Endodermal cell (in vitro differentiated cells): ENCODE results near the gene SMARCA1. TPM values are rescaled to one million over a fixed set of nuclear protein-coding genes. Genes with fewer than 3 reads are reported as not detected.

Experiments used
- DNase-seq: peaks from one replicate; pipeline ENCODE4 v3.0.0-alpha.2; 2017
- H3K27ac ChIP-seq: 2 replicates; pipeline ENCODE4 v1.5.1; 2013; ENCODE audit warnings: mild to moderate bottlenecking, low read depth, low read length, moderate library complexity
- H3K27me3 ChIP-seq: 2 replicates; pipeline ENCODE4 v1.6.1; 2013; ENCODE audit warnings: mild to moderate bottlenecking, low read length, moderate library complexity; ENCODE audit not compliant: insufficient read depth, control insufficient read depth, poor library complexity, severe bottlenecking
- H3K36me3 ChIP-seq: 2 replicates; pipeline ENCODE4 v1.7.0; 2013; ENCODE audit warnings: mild to moderate bottlenecking, low read length, moderate library complexity; ENCODE audit not compliant: control insufficient read depth, insufficient read depth
- H3K4me1 ChIP-seq: one replicate; pipeline ENCODE4 v1.7.0; 2013; ENCODE audit warnings: low read length; ENCODE audit not compliant: control insufficient read depth, insufficient read depth
- H3K4me3 ChIP-seq: 2 replicates; pipeline ENCODE4 v1.5.1; 2013; ENCODE audit warnings: mild to moderate bottlenecking, low read length, moderate library complexity
- H3K9ac ChIP-seq: 2 replicates; pipeline ENCODE4 v1.6.1; 2013; ENCODE audit warnings: mild to moderate bottlenecking, low read length, moderate library complexity; ENCODE audit not compliant: poor library complexity, severe bottlenecking; ENCODE audit errors: extremely low read depth
- H3K9me3 ChIP-seq: 2 replicates; pipeline ENCODE4 v1.6.1; 2013; ENCODE audit warnings: mild to moderate bottlenecking, low read length, moderate library complexity; ENCODE audit not compliant: control insufficient read depth
- H3K27ac Mint-ChIP-seq: 2 replicates; pipeline ENCODE4 v1.8.0; 2020; ENCODE audit warnings: mixed read lengths
- H3K27me3 Mint-ChIP-seq: 2 replicates; pipeline ENCODE4 v1.8.0; 2021; ENCODE audit warnings: mild to moderate bottlenecking, mixed read lengths; ENCODE audit not compliant: insufficient read depth
- H3K36me3 Mint-ChIP-seq: 2 replicates; pipeline ENCODE4 v1.8.0; 2020; ENCODE audit warnings: low read depth, mixed read lengths
- H3K4me1 Mint-ChIP-seq: 2 replicates; pipeline ENCODE4 v1.8.0; 2020; ENCODE audit warnings: mixed read lengths
- H3K4me3 Mint-ChIP-seq: 2 replicates; pipeline ENCODE4 v1.8.0; 2020; ENCODE audit warnings: mild to moderate bottlenecking, moderate library complexity, mixed read lengths
- H3K9me3 Mint-ChIP-seq: 2 replicates; pipeline ENCODE4 v1.8.0; 2020; ENCODE audit warnings: mild to moderate bottlenecking, mixed read lengths
- WGBS, 2 experiments: methylation state at CpG; one replicate each; pipeline versions ENCODE4 v1.1.5 to v1.1.7; 2013; ENCODE audit warnings: missing lambda C conversion rate in 2 of 2, mixed read lengths in 1 of 2; ENCODE audit not compliant: insufficient coverage in 1 of 2, insufficient read length in 1 of 2; 5-methylcytosine and 5-hydroxymethylcytosine counted together
- total RNA-seq, 2 donors: library from RNA; stranded (reverse); fragmentation: NEBNext Ultra II Directional in 1 of 2; extraction: Animal tissue kit (Norgen Biotek cat#: 25700) in 1 of 2; gene quantifications; 2 replicates in 1 of 2; 3 replicates in 1 of 2; pipeline ENCODE4 v1.2.1, GENCODE V29; 2021
- TF ChIP-seq, protein P1 (sequence below): fragments of 200-600 bp; sonication (generic); conservative IDR thresholded peaks from 2 replicates; pipeline ENCODE4 v1.5.0; 2021; ENCODE audit warnings: antibody characterized with exemption, mild to moderate bottlenecking

SMARCA1 gene
- total RNA-seq, 2 donors from 2014 or later = 83.3 to 146 TPM

DNA sequence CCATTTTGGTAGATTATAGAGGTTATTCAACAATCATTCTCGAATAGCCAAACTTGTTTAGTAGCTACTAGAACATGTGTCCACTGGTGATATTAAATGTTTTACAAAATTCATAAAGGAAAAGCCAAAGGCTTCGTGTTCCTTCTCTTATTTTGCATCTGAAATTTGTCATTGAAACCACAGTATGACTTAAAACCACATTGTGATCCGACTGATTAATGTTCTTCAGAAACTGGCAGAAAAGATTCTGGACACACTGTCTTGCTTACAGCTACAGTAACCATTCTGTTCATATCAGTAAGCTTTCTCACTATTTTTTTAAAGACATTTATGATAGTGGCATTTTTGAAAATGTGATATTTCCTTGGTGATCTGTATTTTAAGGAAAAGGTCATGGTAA, 2.6 kb upstream of the SMARCA1 start:
- H3K4me1 ChIP-seq = no peaks in the 10 kb centered on the region
- H3K27me3 ChIP-seq = no peaks in the 10 kb centered on the region
- no peaks in the 10 kb centered on the region for H3K9me3 Mint-ChIP-seq
- H3K9me3 ChIP-seq = no peaks in the 10 kb centered on the region
- H3K4me1 Mint-ChIP-seq = peaks cover 8% of the 10 kb centered on the region
- H3K4me3 Mint-ChIP-seq = no peak overlapping the region
- no peak for DNase-seq
- H3K4me3 ChIP-seq = no peak overlapping the region
- no peaks in the 10 kb centered on the region for H3K36me3 ChIP-seq
- 80 to 100% methylated on average over 1 to 3 of the region's 3 CpGs for WGBS, 2 experiments
- no peak overlapping the region for H3K27ac ChIP-seq
- H3K27me3 Mint-ChIP-seq = peaks cover 8% of the 10 kb centered on the region
- no peaks in the 10 kb centered on the region for H3K36me3 Mint-ChIP-seq
- TF ChIP-seq, protein P1, sequence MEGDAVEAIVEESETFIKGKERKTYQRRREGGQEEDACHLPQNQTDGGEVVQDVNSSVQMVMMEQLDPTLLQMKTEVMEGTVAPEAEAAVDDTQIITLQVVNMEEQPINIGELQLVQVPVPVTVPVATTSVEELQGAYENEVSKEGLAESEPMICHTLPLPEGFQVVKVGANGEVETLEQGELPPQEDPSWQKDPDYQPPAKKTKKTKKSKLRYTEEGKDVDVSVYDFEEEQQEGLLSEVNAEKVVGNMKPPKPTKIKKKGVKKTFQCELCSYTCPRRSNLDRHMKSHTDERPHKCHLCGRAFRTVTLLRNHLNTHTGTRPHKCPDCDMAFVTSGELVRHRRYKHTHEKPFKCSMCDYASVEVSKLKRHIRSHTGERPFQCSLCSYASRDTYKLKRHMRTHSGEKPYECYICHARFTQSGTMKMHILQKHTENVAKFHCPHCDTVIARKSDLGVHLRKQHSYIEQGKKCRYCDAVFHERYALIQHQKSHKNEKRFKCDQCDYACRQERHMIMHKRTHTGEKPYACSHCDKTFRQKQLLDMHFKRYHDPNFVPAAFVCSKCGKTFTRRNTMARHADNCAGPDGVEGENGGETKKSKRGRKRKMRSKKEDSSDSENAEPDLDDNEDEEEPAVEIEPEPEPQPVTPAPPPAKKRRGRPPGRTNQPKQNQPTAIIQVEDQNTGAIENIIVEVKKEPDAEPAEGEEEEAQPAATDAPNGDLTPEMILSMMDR = no peak
- no peak overlapping the region for H3K9ac ChIP-seq
- no peak overlapping the region for H3K27ac Mint-ChIP-seq

DNA sequence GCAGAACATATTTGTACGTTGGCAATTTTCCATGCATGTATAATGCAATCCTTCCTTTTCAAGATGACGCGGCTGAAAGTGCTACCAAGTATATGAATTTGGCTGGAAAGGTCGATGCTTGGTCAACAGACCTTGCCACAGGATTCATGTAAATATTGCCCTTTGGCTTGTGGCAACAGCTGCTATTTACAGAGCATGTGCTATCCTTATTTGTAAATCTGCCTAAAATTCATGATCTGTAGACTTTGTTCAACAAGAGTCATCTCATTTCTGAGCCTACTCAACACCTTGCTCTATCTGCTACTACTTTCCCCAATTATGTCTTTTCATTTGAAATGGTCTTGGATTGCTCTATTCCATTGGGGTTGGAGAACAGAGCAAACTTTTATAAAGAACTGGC, 1.9 kb upstream of the SMARCA1 start:
- H3K36me3 ChIP-seq = no peaks in the 10 kb centered on the region
- H3K9me3 Mint-ChIP-seq = no peaks in the 10 kb centered on the region

DNA sequence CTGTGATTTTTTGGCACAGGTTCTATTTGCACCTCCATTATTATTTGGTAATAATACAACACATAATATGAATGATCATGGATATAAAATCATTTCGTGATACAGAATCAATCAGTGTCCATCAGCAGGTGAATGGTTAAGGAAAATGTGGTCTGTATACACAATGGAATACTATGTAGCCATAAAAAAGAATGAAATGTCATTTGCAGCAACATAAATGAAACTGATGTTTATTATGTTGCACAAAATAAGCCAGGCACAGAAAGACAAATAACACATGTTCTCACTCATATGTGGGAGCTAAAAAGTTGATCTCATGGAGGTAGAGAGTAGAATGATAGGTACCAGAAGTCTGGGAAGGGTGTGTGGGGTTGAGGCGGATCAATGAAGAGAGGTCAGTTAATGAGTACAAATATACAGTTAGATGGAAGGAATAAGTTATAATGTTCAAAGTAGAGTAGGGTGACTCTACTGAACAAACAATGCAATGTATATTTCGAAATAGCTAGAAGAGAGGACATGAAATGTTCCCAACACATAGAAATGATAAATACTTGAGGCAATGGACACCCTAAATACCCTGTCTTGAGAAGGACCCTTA, 1.1 kb upstream of the SMARCA1 start:
- peaks cover 2% of the 10 kb centered on the region for H3K36me3 Mint-ChIP-seq
- WGBS, 2 experiments = 98% methylated on average over 3 of the region's 3 CpGs; no CpG with 5 or more reads in 1 of the 2 experiments
- H3K9ac ChIP-seq = no peak overlapping the region
- peaks cover 17% of the 10 kb centered on the region for H3K4me1 Mint-ChIP-seq
- H3K9me3 ChIP-seq = no peaks in the 10 kb centered on the region
- H3K9me3 Mint-ChIP-seq = no peaks in the 10 kb centered on the region
- H3K4me1 ChIP-seq = no peaks in the 10 kb centered on the region
- TF ChIP-seq, protein P1 = no peak
- no peak overlapping the region for H3K27ac Mint-ChIP-seq
- H3K27ac ChIP-seq = no peak overlapping the region
- DNase-seq = no peak
- H3K4me3 Mint-ChIP-seq = peak overlapping the region; percentile 86
- peaks cover 8% of the 10 kb centered on the region for H3K27me3 Mint-ChIP-seq
- H3K4me3 ChIP-seq = peak overlapping the region; percentile 74
- H3K27me3 ChIP-seq = no peaks in the 10 kb centered on the region
- no peaks in the 10 kb centered on the region for H3K36me3 ChIP-seq

More for the DNA sequence above, 1.9 kb upstream of the SMARCA1 start:
- Mint-ChIP-seq H3K36me3 (peaks cover under 1% of the 10 kb centered on the region), H3K27me3 (peaks cover 8% of the 10 kb centered on the region), H3K27ac (no peak overlapping the region), H3K4me3 (no peak overlapping the region), H3K4me1 (peaks cover 13% of the 10 kb centered on the region)
- WGBS, 2 experiments = 90% methylated on average over 4 of the region's 4 CpGs; no CpG with 5 or more reads in 1 of the 2 experiments
- Histone ChIP-seq H3K9me3 (no peaks in the 10 kb centered on the region), H3K9ac (no peak overlapping the region), H3K27ac (no peak overlapping the region), H3K4me1 (no peaks in the 10 kb centered on the region), H3K27me3 (no peaks in the 10 kb centered on the region), H3K4me3 (no peak overlapping the region)
- TF ChIP-seq, protein P1 = no peak
- no peak for DNase-seq
